Measurements from ENCODE around the gene PZP. TPM values are rescaled to one million over a fixed set of nuclear protein-coding genes. Genes with fewer than 3 reads are reported as not detected.

The PZP gene
- total and polyA plus RNA-seq, 10 of the 15 experiments (the other 5 are each of a cell fraction or from before 2014, with no cell fraction given) = not detected

GRCh38 chr12:9211687-9212086 lies 3.5 kb upstream of the PZP start (continued):
- TF ChIP-seq IRF5 (IDR thresholded peaks at IDR 0.05; ENCODE audit: borderline replicate concordance) (no peak), NRF1 (conservative IDR thresholded peaks at IDR 0.05; ENCODE audit: low read depth, low read length) (no peak), ATF3 (IDR thresholded peaks at IDR 0.05; ENCODE audit: borderline replicate concordance, extremely low read depth, low read depth, low read length) (no peak)

- Histone ChIP-seq H4K20me1 (ENCODE audit: control insufficient read depth, insufficient read depth) (no peaks in the 10 kb centered on the region), H3K9ac (ENCODE audit: control insufficient read depth, insufficient read depth, low read length) (no peak overlapping the region), H2AFZ (ENCODE audit: control insufficient read depth, low read depth, low read length) (no peak overlapping the region), H3K79me2 (ENCODE audit: control insufficient read depth, insufficient read depth, low read length) (no peaks in the 10 kb centered on the region), H3K4me3 (no peak overlapping the region), H3K9me3 (replicated peaks; ENCODE audit: control insufficient read depth, insufficient read depth, low read length) (no peaks in the 10 kb centered on the region), H3K4me2 (ENCODE audit: control insufficient read depth, insufficient read depth) (no peak overlapping the region), H3K27ac (ENCODE audit: control insufficient read depth, insufficient read depth) (no peak overlapping the region), H3K4me1 (ENCODE audit: control insufficient read depth, insufficient read depth, low read length) (no peaks in the 10 kb centered on the region), H3K27me3 (replicated peaks in 1 of 2; ENCODE audit: control insufficient read depth in 2 of 2, insufficient read depth in 2 of 2, low read length in 1 of 2) (no peaks in the 10 kb centered on the region), H3K36me3 (ENCODE audit: control insufficient read depth in 2 of 2, insufficient read depth in 2 of 2, low read length in 1 of 2) (no peaks in the 10 kb centered on the region)
- FAIRE-seq (no peak), DNase-seq (ENCODE audit: low read depth, low spot score) (no peak), ATAC-seq (no peak)
- BruUV-seq (replicated peaks) = no TSS peak
- POLR2A ChIA-PET = no interaction called here
- SMC1A ChIA-PET (ENCODE audit: uncharacterized antibody, unreplicated experiment) = no interaction called here
- RAD21 ChIA-PET (ENCODE audit: unreplicated experiment) = no interaction called here
- WGBS (ENCODE audit: insufficient coverage, insufficient replicate concordance, low lambda C conversion rate, missing lambda C conversion rate) = 31% methylated on average over 3 of the region's 3 CpGs
- CTCF ChIA-PET = no interaction called here
- intact Hi-C loops (cut with micrococcal nuclease; ENCODE audit: unreplicated experiment) (no loop called here), in situ Hi-C loops (cut with MboI) (no loop called here)
- no peak for TF ChIP-seq ASH2L (IDR thresholded peaks at IDR 0.05; ENCODE audit: borderline replicate concordance, low read depth)
Measured at GRCh38 chr12:9204380-9204779, 3.8 kb downstream of the PZP start.

GRCh38 chr12:9198012-9198411 lies 10.2 kb downstream of the PZP start:
- no peak for FAIRE-seq
- Histone ChIP-seq H3K9me3 (replicated peaks; ENCODE audit: control insufficient read depth, insufficient read depth, low read length) (no peaks in the 10 kb centered on the region), H3K4me3 (no peak overlapping the region), H4K20me1 (ENCODE audit: control insufficient read depth, insufficient read depth) (no peaks in the 10 kb centered on the region), H3K36me3 (ENCODE audit: control insufficient read depth in 2 of 2, insufficient read depth in 2 of 2, low read length in 1 of 2) (no peaks in the 10 kb centered on the region), H2AFZ (ENCODE audit: control insufficient read depth, low read depth, low read length) (no peak overlapping the region), H3K27ac (ENCODE audit: control insufficient read depth, insufficient read depth) (no peak overlapping the region), H3K4me1 (ENCODE audit: control insufficient read depth, insufficient read depth, low read length) (no peaks in the 10 kb centered on the region), H3K79me2 (ENCODE audit: control insufficient read depth, insufficient read depth, low read length) (no peaks in the 10 kb centered on the region), H3K4me2 (ENCODE audit: control insufficient read depth, insufficient read depth) (no peak overlapping the region), H3K27me3 (replicated peaks in 1 of 2; ENCODE audit: control insufficient read depth in 2 of 2, insufficient read depth in 2 of 2, low read length in 1 of 2) (no peaks in the 10 kb centered on the region), H3K9ac (ENCODE audit: control insufficient read depth, insufficient read depth, low read length) (no peak overlapping the region)
- in situ Hi-C loops (cut with MboI) = no loop called here
- no TSS peak for BruUV-seq (replicated peaks)
- CTCF ChIA-PET = no interaction called here
- intact Hi-C loops (cut with micrococcal nuclease; ENCODE audit: unreplicated experiment) = no loop called here
- SMC1A ChIA-PET (ENCODE audit: uncharacterized antibody, unreplicated experiment) = interaction anchor here (0.8 kb wide), 1 partner anchor 48 kb away, joined by 3 read pairs; no protein-coding TSS in a partner anchor
- RAD21 ChIA-PET (ENCODE audit: unreplicated experiment) = no interaction called here
- no peak for ATAC-seq
- DNase-seq (ENCODE audit: low read depth, low spot score) = no peak
- POLR2A ChIA-PET = interaction anchor here (0.6 kb wide), 1 partner anchor 1029 kb away, joined by 3 read pairs; no protein-coding TSS in a partner anchor
- TF ChIP-seq GABPA (IDR thresholded peaks at IDR 0.05; ENCODE audit: low read depth) = no peak
- TF ChIP-seq ZZZ3 (IDR thresholded peaks at IDR 0.05; ENCODE audit: control insufficient read depth, insufficient read length, low read depth) = no peak
- no peak for TF ChIP-seq MTA2 (IDR thresholded peaks at IDR 0.05; ENCODE audit: low read depth)
- no peak for TF ChIP-seq MEF2A (IDR thresholded peaks at IDR 0.05; ENCODE audit: insufficient read depth, low read depth, low read length)
- no peak for TF ChIP-seq SMAD1 (IDR thresholded peaks at IDR 0.05; ENCODE audit: low read depth, partially characterized antibody)
- no peak for TF ChIP-seq ATF2 (IDR thresholded peaks at IDR 0.05; ENCODE audit: low read length)
- TF ChIP-seq TAF1 (IDR thresholded peaks at IDR 0.05; ENCODE audit: borderline replicate concordance, low read depth, low read length) = no peak
- TF ChIP-seq CREM (IDR thresholded peaks at IDR 0.05; ENCODE audit: low read depth) = no peak
- TF ChIP-seq TARDBP (IDR thresholded peaks at IDR 0.05; ENCODE audit: borderline replicate concordance) = no peak
- TF ChIP-seq IKZF2 (IDR thresholded peaks at IDR 0.05) = no peak
- TF ChIP-seq NR2F1 (conservative IDR thresholded peaks at IDR 0.05) = no peak
- TF ChIP-seq HCFC1 (IDR thresholded peaks at IDR 0.05; ENCODE audit: low read length) = no peak
- TF ChIP-seq PAX8 (IDR thresholded peaks at IDR 0.05) = no peak
